Keratinocyte (primary cell): Measurements from ENCODE around the gene ZG16B.

Source experiments
- EZH2 ChIP-seq: IDR thresholded peaks from one replicate; pipeline ENCODE4 v1.6.1; 2012; ENCODE audit warnings: inconsistent platforms, mild to moderate bottlenecking, low read length, moderate library complexity
- TF ChIP-seq, protein P1 (sequence below), 3 experiments: IDR thresholded peaks in 1 of 3; conservative IDR thresholded peaks in 1 of 3; optimal IDR thresholded peaks in 1 of 3; 2 replicates in 2 of 3; 3 replicates in 1 of 3; pipeline versions ENCODE3 to v1.5.1; 2011; ENCODE audit warnings: low read length in 3 of 3, mild to moderate bottlenecking in 3 of 3, moderate library complexity in 2 of 3, control low read depth in 1 of 3, inconsistent platforms in 1 of 3; ENCODE audit not compliant: insufficient read depth in 2 of 3; ENCODE audit errors: extremely low read depth in 1 of 3

DNA sequence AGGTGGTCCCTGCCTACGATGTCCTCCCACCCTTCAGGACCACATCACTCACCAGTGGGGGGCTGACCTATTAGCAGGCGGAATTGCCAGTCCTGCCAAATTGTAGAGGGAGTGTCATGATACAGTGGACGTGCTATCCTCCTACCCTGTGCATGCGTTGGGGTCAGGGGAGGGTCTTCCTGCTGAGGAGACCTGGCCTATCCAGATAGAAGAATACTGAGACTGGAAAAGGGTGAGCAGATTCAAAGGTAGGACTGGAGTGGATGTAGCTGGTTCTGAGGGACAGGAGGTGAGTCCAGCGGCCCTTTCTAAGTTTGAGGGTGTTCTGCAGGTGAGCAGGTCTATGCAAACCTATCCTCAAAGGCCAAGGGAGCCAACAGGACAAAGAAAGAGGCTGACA is 23.8 kb upstream of the ZG16B start:
- TF ChIP-seq EZH2, result no peak
- TF ChIP-seq, protein P1, sequence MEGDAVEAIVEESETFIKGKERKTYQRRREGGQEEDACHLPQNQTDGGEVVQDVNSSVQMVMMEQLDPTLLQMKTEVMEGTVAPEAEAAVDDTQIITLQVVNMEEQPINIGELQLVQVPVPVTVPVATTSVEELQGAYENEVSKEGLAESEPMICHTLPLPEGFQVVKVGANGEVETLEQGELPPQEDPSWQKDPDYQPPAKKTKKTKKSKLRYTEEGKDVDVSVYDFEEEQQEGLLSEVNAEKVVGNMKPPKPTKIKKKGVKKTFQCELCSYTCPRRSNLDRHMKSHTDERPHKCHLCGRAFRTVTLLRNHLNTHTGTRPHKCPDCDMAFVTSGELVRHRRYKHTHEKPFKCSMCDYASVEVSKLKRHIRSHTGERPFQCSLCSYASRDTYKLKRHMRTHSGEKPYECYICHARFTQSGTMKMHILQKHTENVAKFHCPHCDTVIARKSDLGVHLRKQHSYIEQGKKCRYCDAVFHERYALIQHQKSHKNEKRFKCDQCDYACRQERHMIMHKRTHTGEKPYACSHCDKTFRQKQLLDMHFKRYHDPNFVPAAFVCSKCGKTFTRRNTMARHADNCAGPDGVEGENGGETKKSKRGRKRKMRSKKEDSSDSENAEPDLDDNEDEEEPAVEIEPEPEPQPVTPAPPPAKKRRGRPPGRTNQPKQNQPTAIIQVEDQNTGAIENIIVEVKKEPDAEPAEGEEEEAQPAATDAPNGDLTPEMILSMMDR (optimal IDR thresholded peaks at IDR 0.05 in 1 of 3, IDR thresholded peaks at IDR 0.05 in 1 of 3, conservative IDR thresholded peaks at IDR 0.05 in 1 of 3; ENCODE audit: extremely low read depth in 1 of 3, insufficient read depth in 2 of 3, low read length in 3 of 3), result no peak
